GM23338 (cell line): Measurements from ENCODE around the gene PRSS57. TPM values are rescaled to one million over a fixed set of nuclear protein-coding genes. Genes with fewer than 3 reads are reported as not detected.
A peak's percentile ranks its signal among the peaks of the same experiment; 100 is the strongest.

Source experiments
- ATAC-seq: fragments of 200-7000 bp; cut with Tn5 transposase; 3 replicates; pipeline ENCODE4 v1.9.1; 2020
- DNase-seq: peaks from one replicate; pipeline ENCODE4 v3.0.0-alpha.2; 2015; ENCODE audit warnings: low spot score
- H2AFZ ChIP-seq: fragments of 200-600 bp; sonication (generic); 2 replicates; pipeline ENCODE4 v1.8.0; 2016; ENCODE audit warnings: antibody characterized with exemption, mild to moderate bottlenecking, moderate library complexity
- H3F3A ChIP-seq: fragments of 200-600 bp; sonication (generic); replicated peaks from 2 replicates; pipeline ENCODE4 v1.8.0; 2017; ENCODE audit warnings: antibody characterized with exemption, mixed run types, low read depth
- H3K27ac ChIP-seq: fragments of 200-600 bp; sonication (generic); 2 replicates; pipeline ENCODE4 v1.6.1; 2016; ENCODE audit warnings: low read depth
- H3K27me3 ChIP-seq: fragments of 200-600 bp; sonication (generic); 2 replicates; pipeline ENCODE4 v1.8.0; 2016; ENCODE audit warnings: mild to moderate bottlenecking, mixed run types, moderate library complexity; ENCODE audit not compliant: insufficient read depth
- H3K36me3 ChIP-seq: fragments of 200-600 bp; sonication (generic); 2 replicates; pipeline ENCODE4 v1.8.0; 2016; ENCODE audit warnings: mild to moderate bottlenecking; ENCODE audit not compliant: insufficient read depth
- H3K4me1 ChIP-seq: fragments of 200-600 bp; sonication (generic); 2 replicates; pipeline ENCODE4 v1.8.0; 2016; ENCODE audit warnings: mild to moderate bottlenecking, moderate library complexity; ENCODE audit not compliant: insufficient read depth
- H3K4me2 ChIP-seq: fragments of 200-600 bp; sonication (generic); 2 replicates; pipeline ENCODE4 v1.7.1; 2017; ENCODE audit warnings: mixed run types
- H3K4me3 ChIP-seq: fragments of 200-600 bp; sonication (generic); 2 replicates; pipeline ENCODE4 v1.6.1; 2016; ENCODE audit warnings: mixed run types
- H3K79me2 ChIP-seq: fragments of 200-600 bp; sonication (generic); replicated peaks from 2 replicates; pipeline ENCODE4 v1.8.0; 2017; ENCODE audit warnings: mild to moderate bottlenecking; ENCODE audit not compliant: insufficient read depth
- H3K9me2 ChIP-seq: fragments of 200-600 bp; sonication (generic); 2 replicates; pipeline ENCODE4 v1.8.0; 2017; ENCODE audit not compliant: insufficient read depth
- H4K20me1 ChIP-seq: fragments of 200-600 bp; sonication (generic); replicated peaks from 2 replicates; pipeline ENCODE4 v1.8.0; 2017; ENCODE audit warnings: mild to moderate bottlenecking; ENCODE audit not compliant: insufficient read depth
- H3K27ac Mint-ChIP-seq: 2 replicates; pipeline ENCODE4 v1.8.0; 2020; ENCODE audit warnings: inconsistent platforms, mild to moderate bottlenecking, moderate library complexity, mixed read lengths
- H3K27me3 Mint-ChIP-seq: 3 replicates; pipeline ENCODE4 v1.8.0; 2022; ENCODE audit warnings: low read depth, mild to moderate bottlenecking, moderate library complexity, mixed read lengths, inconsistent platforms; ENCODE audit not compliant: insufficient read depth, poor library complexity
- H3K36me3 Mint-ChIP-seq: 3 replicates; pipeline ENCODE4 v1.8.0; 2021; ENCODE audit warnings: low read depth, mild to moderate bottlenecking, inconsistent platforms, moderate library complexity, mixed read lengths
- H3K4me1 Mint-ChIP-seq: 3 replicates; pipeline ENCODE4 v1.8.0; 2020; ENCODE audit warnings: mild to moderate bottlenecking, inconsistent platforms, mixed read lengths
- H3K4me3 Mint-ChIP-seq: 3 replicates; pipeline ENCODE4 v1.8.0; 2021; ENCODE audit warnings: moderate library complexity, mild to moderate bottlenecking, inconsistent platforms, mixed read lengths
- H3K9me3 Mint-ChIP-seq: 3 replicates; pipeline ENCODE4 v1.8.0; 2020; ENCODE audit warnings: moderate library complexity, mild to moderate bottlenecking, inconsistent platforms, mixed read lengths
- CREB1 ChIP-seq: fragments of 250-450 bp; sonication (Bioruptor Pico); IDR thresholded peaks from 2 replicates; pipeline ENCODE4 v1.5.0; 2020; ENCODE audit warnings: low read depth, mild to moderate bottlenecking, moderate library complexity
- CTCF ChIP-seq, 2 experiments: fragments of 200-600 bp in 1 of 2; sonication (generic) in 1 of 2; conservative IDR thresholded peaks; 2 replicates each; pipeline versions ENCODE4 v1.5.1 to v1.6.1; 2016 to 2017; ENCODE audit warnings: antibody characterized with exemption in 2 of 2, low read depth in 2 of 2, mild to moderate bottlenecking in 2 of 2, moderate library complexity in 1 of 2
- ETS1 ChIP-seq: IDR thresholded peaks from 2 replicates; pipeline ENCODE4 v1.6.1; 2016; ENCODE audit warnings: antibody characterized with exemption
- EZH2 ChIP-seq: fragments of 200-600 bp; sonication (generic); IDR thresholded peaks from one replicate; pipeline ENCODE4 v1.8.0; 2017; ENCODE audit warnings: antibody characterized with exemption, mild to moderate bottlenecking, low read depth; ENCODE audit not compliant: unreplicated experiment
- EZH2phosphoT487 ChIP-seq: fragments of 200-600 bp; sonication (generic); IDR thresholded peaks from one replicate; pipeline ENCODE4 v1.8.1; 2018; ENCODE audit warnings: antibody characterized with exemption; ENCODE audit not compliant: unreplicated experiment
- JUNB ChIP-seq: IDR thresholded peaks from one replicate; pipeline ENCODE4 v1.6.1; 2016; ENCODE audit warnings: antibody characterized with exemption; ENCODE audit not compliant: unreplicated experiment
- NANOG ChIP-seq: IDR thresholded peaks from 2 replicates; pipeline ENCODE4 v1.6.1; 2016; ENCODE audit warnings: antibody characterized with exemption, borderline replicate concordance
- POLR2AphosphoS5 ChIP-seq: IDR thresholded peaks from 2 replicates; pipeline ENCODE4 v1.6.1; 2016; ENCODE audit warnings: antibody characterized with exemption, low read depth
- STAT1 ChIP-seq: IDR thresholded peaks from one replicate; pipeline ENCODE4 v1.6.1; 2016; ENCODE audit warnings: antibody characterized with exemption; ENCODE audit not compliant: unreplicated experiment
- ZNF114 ChIP-seq: fragments of 250-450 bp; sonication (Bioruptor Pico); IDR thresholded peaks from 2 replicates; pipeline ENCODE4 v1.5.0; 2020; ENCODE audit warnings: mild to moderate bottlenecking, moderate library complexity
- ZNF331 ChIP-seq: fragments of 250-450 bp; sonication (Bioruptor Pico); IDR thresholded peaks from 2 replicates; pipeline ENCODE4 v1.5.0; 2020; ENCODE audit warnings: low read depth, mild to moderate bottlenecking, moderate library complexity
- polyA plus RNA-seq: library from polyadenylated mRNA; unstranded; fragments of >200 nt; fragmentation: Nextera tagmentation; extraction: Ambion mirVana; gene quantifications from 2 replicates; pipeline ENCODE4 v1.2.1, GENCODE V29; 2016
- total RNA-seq: library from RNA; depleted of rRNA; stranded (reverse); fragments of >200 nt; shearing (Covaris generic); gene quantifications from 2 replicates; pipeline ENCODE4 v1.2.3, GENCODE V29; 2014
- TF ChIP-seq, protein P1 (sequence below): IDR thresholded peaks from one replicate; pipeline ENCODE4 v1.6.1; 2018; ENCODE audit warnings: antibody characterized with exemption; ENCODE audit not compliant: unreplicated experiment
- TF ChIP-seq, protein P2 (sequence below): fragments of 250-450 bp; sonication (Bioruptor Pico); IDR thresholded peaks from 2 replicates; pipeline ENCODE4 v1.5.0; 2020; ENCODE audit warnings: mild to moderate bottlenecking, moderate library complexity

PRSS57 gene
- total and polyA plus RNA-seq, 2 experiments from 2014 or later: 0.34 TPM; not detected in 1

DNA sequence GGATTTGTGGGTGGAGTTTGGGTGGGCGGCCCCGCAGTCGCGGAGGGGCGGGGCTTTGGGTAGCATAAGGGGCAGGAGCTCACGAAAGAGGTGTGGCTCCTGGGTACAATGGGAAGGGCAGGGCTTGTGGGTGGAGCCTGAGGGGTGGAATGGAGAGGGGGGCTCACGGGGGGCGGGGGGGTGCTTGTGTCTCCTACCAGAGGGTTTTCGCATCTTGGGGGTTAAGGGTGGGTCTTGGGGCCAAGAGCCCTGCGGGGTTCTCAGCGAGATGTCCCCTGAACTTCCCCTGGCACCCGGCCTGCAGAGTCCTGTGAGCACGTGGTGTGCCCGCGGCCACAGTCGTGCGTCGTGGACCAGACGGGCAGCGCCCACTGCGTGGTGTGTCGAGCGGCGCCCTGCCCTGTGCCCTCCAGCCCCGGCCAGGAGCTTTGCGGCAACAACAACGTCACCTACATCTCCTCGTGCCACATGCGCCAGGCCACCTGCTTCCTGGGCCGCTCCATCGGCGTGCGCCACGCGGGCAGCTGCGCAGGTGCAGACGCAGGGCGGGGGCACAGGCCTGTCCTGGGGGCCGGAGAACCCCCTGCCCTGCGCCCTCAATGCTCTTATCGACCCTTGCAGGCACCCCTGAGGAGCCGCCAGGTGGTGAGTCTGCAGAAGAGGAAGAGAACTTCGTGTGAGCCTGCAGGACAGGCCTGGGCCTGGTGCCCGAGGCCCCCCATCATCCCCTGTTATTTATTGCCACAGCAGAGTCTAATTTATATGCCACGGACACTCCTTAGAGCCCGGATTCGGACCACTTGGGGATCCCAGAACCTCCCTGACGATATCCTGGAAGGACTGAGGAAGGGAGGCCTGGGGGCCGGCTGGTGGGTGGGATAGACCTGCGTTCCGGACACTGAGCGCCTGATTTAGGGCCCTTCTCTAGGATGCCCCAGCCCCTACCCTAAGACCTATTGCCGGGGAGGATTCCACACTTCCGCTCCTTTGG is 13.9 kb downstream of the PRSS57 start:
- Mint-ChIP-seq H3K27me3 (peaks cover 16% of the 10 kb centered on the region), H3K9me3 (no peaks in the 10 kb centered on the region), H3K4me1 (no peaks in the 10 kb centered on the region; the same call in 2 of the 3 replicates), H3K36me3 (no peaks in the 10 kb centered on the region), H3K27ac (peak overlapping the region; percentile 100), H3K4me3 (peak overlapping the region; percentile 91)
- H3F3A ChIP-seq: peaks cover 8% of the 10 kb centered on the region; the same call in 1 of the 2 replicates
- no peaks in the 10 kb centered on the region for H3K36me3 ChIP-seq
- no peak for TF ChIP-seq ZNF331 (CRISPR knock-in tag)
- no peak for TF ChIP-seq CTCF (conservative IDR thresholded peaks at IDR 0.05; ENCODE audit: low read depth in 2 of 2)
- no peak for TF ChIP-seq EZH2phosphoT487
- TF ChIP-seq NANOG: no peak
- no peak for TF ChIP-seq POLR2AphosphoS5
- TF ChIP-seq ZNF114: no peak
- TF ChIP-seq STAT1: no peak
- no peak for TF ChIP-seq CREB1 (CRISPR knock-in tag)
- TF ChIP-seq, protein P1, sequence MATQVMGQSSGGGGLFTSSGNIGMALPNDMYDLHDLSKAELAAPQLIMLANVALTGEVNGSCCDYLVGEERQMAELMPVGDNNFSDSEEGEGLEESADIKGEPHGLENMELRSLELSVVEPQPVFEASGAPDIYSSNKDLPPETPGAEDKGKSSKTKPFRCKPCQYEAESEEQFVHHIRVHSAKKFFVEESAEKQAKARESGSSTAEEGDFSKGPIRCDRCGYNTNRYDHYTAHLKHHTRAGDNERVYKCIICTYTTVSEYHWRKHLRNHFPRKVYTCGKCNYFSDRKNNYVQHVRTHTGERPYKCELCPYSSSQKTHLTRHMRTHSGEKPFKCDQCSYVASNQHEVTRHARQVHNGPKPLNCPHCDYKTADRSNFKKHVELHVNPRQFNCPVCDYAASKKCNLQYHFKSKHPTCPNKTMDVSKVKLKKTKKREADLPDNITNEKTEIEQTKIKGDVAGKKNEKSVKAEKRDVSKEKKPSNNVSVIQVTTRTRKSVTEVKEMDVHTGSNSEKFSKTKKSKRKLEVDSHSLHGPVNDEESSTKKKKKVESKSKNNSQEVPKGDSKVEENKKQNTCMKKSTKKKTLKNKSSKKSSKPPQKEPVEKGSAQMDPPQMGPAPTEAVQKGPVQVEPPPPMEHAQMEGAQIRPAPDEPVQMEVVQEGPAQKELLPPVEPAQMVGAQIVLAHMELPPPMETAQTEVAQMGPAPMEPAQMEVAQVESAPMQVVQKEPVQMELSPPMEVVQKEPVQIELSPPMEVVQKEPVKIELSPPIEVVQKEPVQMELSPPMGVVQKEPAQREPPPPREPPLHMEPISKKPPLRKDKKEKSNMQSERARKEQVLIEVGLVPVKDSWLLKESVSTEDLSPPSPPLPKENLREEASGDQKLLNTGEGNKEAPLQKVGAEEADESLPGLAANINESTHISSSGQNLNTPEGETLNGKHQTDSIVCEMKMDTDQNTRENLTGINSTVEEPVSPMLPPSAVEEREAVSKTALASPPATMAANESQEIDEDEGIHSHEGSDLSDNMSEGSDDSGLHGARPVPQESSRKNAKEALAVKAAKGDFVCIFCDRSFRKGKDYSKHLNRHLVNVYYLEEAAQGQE: no peak
- TF ChIP-seq, protein P2, sequence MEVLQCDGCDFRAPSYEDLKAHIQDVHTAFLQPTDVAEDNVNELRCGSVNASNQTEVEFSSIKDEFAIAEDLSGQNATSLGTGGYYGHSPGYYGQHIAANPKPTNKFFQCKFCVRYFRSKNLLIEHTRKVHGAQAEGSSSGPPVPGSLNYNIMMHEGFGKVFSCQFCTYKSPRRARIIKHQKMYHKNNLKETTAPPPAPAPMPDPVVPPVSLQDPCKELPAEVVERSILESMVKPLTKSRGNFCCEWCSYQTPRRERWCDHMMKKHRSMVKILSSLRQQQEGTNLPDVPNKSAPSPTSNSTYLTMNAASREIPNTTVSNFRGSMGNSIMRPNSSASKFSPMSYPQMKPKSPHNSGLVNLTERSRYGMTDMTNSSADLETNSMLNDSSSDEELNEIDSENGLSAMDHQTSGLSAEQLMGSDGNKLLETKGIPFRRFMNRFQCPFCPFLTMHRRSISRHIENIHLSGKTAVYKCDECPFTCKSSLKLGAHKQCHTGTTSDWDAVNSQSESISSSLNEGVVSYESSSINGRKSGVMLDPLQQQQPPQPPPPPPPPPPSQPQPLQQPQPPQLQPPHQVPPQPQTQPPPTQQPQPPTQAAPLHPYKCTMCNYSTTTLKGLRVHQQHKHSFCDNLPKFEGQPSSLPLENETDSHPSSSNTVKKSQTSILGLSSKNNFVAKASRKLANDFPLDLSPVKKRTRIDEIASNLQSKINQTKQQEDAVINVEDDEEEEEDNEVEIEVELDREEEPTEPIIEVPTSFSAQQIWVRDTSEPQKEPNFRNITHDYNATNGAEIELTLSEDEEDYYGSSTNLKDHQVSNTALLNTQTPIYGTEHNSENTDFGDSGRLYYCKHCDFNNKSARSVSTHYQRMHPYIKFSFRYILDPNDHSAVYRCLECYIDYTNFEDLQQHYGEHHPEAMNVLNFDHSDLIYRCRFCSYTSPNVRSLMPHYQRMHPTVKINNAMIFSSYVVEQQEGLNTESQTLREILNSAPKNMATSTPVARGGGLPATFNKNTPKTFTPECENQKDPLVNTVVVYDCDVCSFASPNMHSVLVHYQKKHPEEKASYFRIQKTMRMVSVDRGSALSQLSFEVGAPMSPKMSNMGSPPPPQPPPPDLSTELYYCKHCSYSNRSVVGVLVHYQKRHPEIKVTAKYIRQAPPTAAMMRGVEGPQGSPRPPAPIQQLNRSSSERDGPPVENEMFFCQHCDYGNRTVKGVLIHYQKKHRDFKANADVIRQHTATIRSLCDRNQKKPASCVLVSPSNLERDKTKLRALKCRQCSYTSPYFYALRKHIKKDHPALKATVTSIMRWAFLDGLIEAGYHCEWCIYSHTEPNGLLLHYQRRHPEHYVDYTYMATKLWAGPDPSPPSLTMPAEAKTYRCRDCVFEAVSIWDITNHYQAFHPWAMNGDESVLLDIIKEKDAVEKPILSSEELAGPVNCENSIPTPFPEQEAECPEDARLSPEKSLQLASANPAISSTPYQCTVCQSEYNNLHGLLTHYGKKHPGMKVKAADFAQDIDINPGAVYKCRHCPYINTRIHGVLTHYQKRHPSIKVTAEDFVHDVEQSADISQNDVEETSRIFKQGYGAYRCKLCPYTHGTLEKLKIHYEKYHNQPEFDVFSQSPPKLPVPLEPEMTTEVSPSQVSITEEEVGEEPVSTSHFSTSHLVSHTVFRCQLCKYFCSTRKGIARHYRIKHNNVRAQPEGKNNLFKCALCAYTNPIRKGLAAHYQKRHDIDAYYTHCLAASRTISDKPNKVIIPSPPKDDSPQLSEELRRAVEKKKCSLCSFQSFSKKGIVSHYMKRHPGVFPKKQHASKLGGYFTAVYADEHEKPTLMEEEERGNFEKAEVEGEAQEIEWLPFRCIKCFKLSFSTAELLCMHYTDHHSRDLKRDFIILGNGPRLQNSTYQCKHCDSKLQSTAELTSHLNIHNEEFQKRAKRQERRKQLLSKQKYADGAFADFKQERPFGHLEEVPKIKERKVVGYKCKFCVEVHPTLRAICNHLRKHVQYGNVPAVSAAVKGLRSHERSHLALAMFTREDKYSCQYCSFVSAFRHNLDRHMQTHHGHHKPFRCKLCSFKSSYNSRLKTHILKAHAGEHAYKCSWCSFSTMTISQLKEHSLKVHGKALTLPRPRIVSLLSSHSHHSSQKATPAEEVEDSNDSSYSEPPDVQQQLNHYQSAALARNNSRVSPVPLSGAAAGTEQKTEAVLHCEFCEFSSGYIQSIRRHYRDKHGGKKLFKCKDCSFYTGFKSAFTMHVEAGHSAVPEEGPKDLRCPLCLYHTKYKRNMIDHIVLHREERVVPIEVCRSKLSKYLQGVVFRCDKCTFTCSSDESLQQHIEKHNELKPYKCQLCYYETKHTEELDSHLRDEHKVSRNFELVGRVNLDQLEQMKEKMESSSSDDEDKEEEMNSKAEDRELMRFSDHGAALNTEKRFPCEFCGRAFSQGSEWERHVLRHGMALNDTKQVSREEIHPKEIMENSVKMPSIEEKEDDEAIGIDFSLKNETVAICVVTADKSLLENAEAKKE (CRISPR knock-in tag): no peak
- TF ChIP-seq ETS1: no peak
- no peak for TF ChIP-seq JUNB
- TF ChIP-seq EZH2: no peak
- H4K20me1 ChIP-seq: no peaks in the 10 kb centered on the region
- H3K4me3 ChIP-seq: peak overlapping the region; percentile 76; the same call in 1 of the 2 replicates
- peak overlapping the region; percentile 88; the same call in 1 of the 2 replicates for H3K4me2 ChIP-seq
- ATAC-seq: peak; percentile 56
- peak; percentile 96 for DNase-seq
- H3K4me1 ChIP-seq: 0 out of 2 replicates have a peak, but pooled peaks cover 3% of the 10 kb centered on the region
- H3K79me2 ChIP-seq: no peaks in the 10 kb centered on the region
- H3K9me2 ChIP-seq: no peaks in the 10 kb centered on the region
- H3K27ac ChIP-seq: no peak overlapping the region
- peak overlapping the region; percentile 76; the same call in 1 of the 2 replicates for H2AFZ ChIP-seq
- peaks cover 10% of the 10 kb centered on the region for H3K27me3 ChIP-seq
